H9 (cell line): ENCODE results near the gene CFAP100. TPM values are rescaled to one million over a fixed set of nuclear protein-coding genes. Genes with fewer than 3 reads are reported as not detected.

Experiments used
- DNase-seq: peaks from one replicate; pipeline ENCODE4 v3.0.0-alpha.2; 2017
- H2AFZ ChIP-seq: one replicate; pipeline ENCODE4 v1.6.1; 2013; ENCODE audit warnings: mild to moderate bottlenecking, low read length, control low read depth, moderate library complexity
- H2AK5ac ChIP-seq: 2 replicates; pipeline ENCODE4 v1.6.1; 2013; ENCODE audit warnings: low read length, control low read depth, mixed read lengths; ENCODE audit not compliant: insufficient read length
- H2BK120ac ChIP-seq: one replicate; pipeline ENCODE4 v1.6.1; 2013; ENCODE audit warnings: low read depth, mild to moderate bottlenecking, low read length, control low read depth, inconsistent platforms; ENCODE audit not compliant: poor library complexity, severe bottlenecking
- H2BK12ac ChIP-seq: 2 replicates; pipeline ENCODE4 v1.6.1; 2013; ENCODE audit warnings: low read length, control low read depth, mixed read lengths, low read depth; ENCODE audit not compliant: insufficient read length
- H2BK15ac ChIP-seq: 2 replicates; pipeline ENCODE4 v1.6.1; 2013; ENCODE audit warnings: low read depth, low read length, control low read depth
- H2BK20ac ChIP-seq: one replicate; pipeline ENCODE4 v1.6.1; 2013; ENCODE audit warnings: low read depth, mild to moderate bottlenecking, low read length, control low read depth, inconsistent platforms; ENCODE audit not compliant: poor library complexity, severe bottlenecking
- H2BK5ac ChIP-seq: 2 replicates; pipeline ENCODE4 v1.6.1; 2013; ENCODE audit warnings: low read length, control low read depth, mixed read lengths; ENCODE audit not compliant: insufficient read length
- H3K14ac ChIP-seq: 2 replicates; pipeline ENCODE4 v1.6.1; 2013; ENCODE audit warnings: low read length, control low read depth; ENCODE audit not compliant: insufficient read depth
- H3K18ac ChIP-seq: 2 replicates; pipeline ENCODE4 v1.6.1; 2013; ENCODE audit warnings: low read depth, mild to moderate bottlenecking, mixed read lengths, low read length, control low read depth; ENCODE audit not compliant: insufficient read length
- H3K23ac ChIP-seq: 2 replicates; pipeline ENCODE4 v1.6.1; 2013; ENCODE audit warnings: low read length, control low read depth, mixed read lengths, low read depth; ENCODE audit not compliant: insufficient read length
- H3K23me2 ChIP-seq: 2 replicates; pipeline ENCODE4 v1.6.1; 2013; ENCODE audit warnings: low read depth, mild to moderate bottlenecking, mixed read lengths, low read length, control low read depth; ENCODE audit not compliant: insufficient read length, poor library complexity, severe bottlenecking
- H3K27ac ChIP-seq: 2 replicates; pipeline ENCODE4 v1.5.1; 2013; ENCODE audit warnings: low read length, control low read depth, mixed read lengths, low read depth; ENCODE audit not compliant: insufficient read length
- H3K27me3 ChIP-seq: 2 replicates; pipeline ENCODE4 v1.6.1; 2013; ENCODE audit warnings: low read length, control low read depth, inconsistent platforms; ENCODE audit not compliant: insufficient read depth
- H3K4ac ChIP-seq: 2 replicates; pipeline ENCODE4 v1.6.1; 2013; ENCODE audit warnings: low read depth, mild to moderate bottlenecking, control low read depth, inconsistent platforms, low read length, moderate library complexity
- H3K4me1 ChIP-seq: 2 replicates; pipeline ENCODE4 v1.6.1; 2013; ENCODE audit warnings: low read length, control low read depth, inconsistent platforms; ENCODE audit not compliant: insufficient read depth
- H3K4me2 ChIP-seq: 2 replicates; pipeline ENCODE4 v1.6.1; 2013; ENCODE audit warnings: low read length, control low read depth, mixed read lengths; ENCODE audit not compliant: insufficient read length, insufficient read depth
- H3K56ac ChIP-seq: 2 replicates; pipeline ENCODE4 v1.6.1; 2013; ENCODE audit warnings: low read depth, mild to moderate bottlenecking, mixed read lengths, low read length, control low read depth; ENCODE audit not compliant: insufficient read length
- H3K79me1 ChIP-seq: 2 replicates; pipeline ENCODE4 v1.6.1; 2013; ENCODE audit warnings: low read depth, mild to moderate bottlenecking, moderate library complexity, low read length, control low read depth, inconsistent platforms; ENCODE audit not compliant: insufficient read depth, poor library complexity, severe bottlenecking
- H3K79me2 ChIP-seq: 2 replicates; pipeline ENCODE4 v1.6.1; 2013; ENCODE audit warnings: low read length, control low read depth, inconsistent platforms; ENCODE audit not compliant: insufficient read depth
- H3K9ac ChIP-seq: 2 replicates; pipeline ENCODE4 v1.6.1; 2013; ENCODE audit warnings: low read length, control low read depth, mixed read lengths; ENCODE audit not compliant: insufficient read length; ENCODE audit errors: extremely low read depth
- H3K9me3 ChIP-seq: one replicate; pipeline ENCODE4 v1.6.1; 2013; ENCODE audit warnings: low read depth, low read length, inconsistent platforms; ENCODE audit not compliant: control insufficient read depth
- H3T11ph ChIP-seq: one replicate; pipeline ENCODE4 v1.6.1; 2013; ENCODE audit warnings: mild to moderate bottlenecking, low read length, control low read depth, inconsistent platforms
- H4K20me1 ChIP-seq: one replicate; pipeline ENCODE4 v1.6.1; 2013; ENCODE audit not compliant: control insufficient read depth, insufficient read length, insufficient read depth
- H4K5ac ChIP-seq: 2 replicates; pipeline ENCODE4 v1.6.1; 2013; ENCODE audit warnings: low read depth, mild to moderate bottlenecking, mixed read lengths, low read length, control low read depth; ENCODE audit not compliant: insufficient read length
- H4K8ac ChIP-seq: replicated peaks from 2 replicates; pipeline ENCODE4 v1.6.1; 2013; ENCODE audit warnings: low read length, control low read depth, mixed read lengths, low read depth; ENCODE audit not compliant: insufficient read length
- H4K91ac ChIP-seq: 2 replicates; pipeline ENCODE4 v1.6.1; 2013; ENCODE audit warnings: low read depth, mild to moderate bottlenecking, moderate library complexity, mixed read lengths, low read length, control low read depth; ENCODE audit not compliant: insufficient read length
- H3K27ac Mint-ChIP-seq, 3 experiments: 2 replicates in 2 of 3; 3 replicates in 1 of 3; pipeline ENCODE4 v1.8.0; 2020 to 2021; ENCODE audit warnings: mixed read lengths in 3 of 3, mild to moderate bottlenecking in 1 of 3, moderate library complexity in 1 of 3
- H3K27me3 Mint-ChIP-seq: 2 replicates; pipeline ENCODE4 v1.8.0; 2021; ENCODE audit warnings: low read depth, mild to moderate bottlenecking, moderate library complexity, mixed read lengths
- H3K36me3 Mint-ChIP-seq, 3 experiments: 2 replicates in 2 of 3; 3 replicates in 1 of 3; pipeline ENCODE4 v1.8.0; 2020 to 2021; ENCODE audit warnings: low read depth in 3 of 3, mixed read lengths in 3 of 3; ENCODE audit not compliant: insufficient read depth in 1 of 3
- H3K4me1 Mint-ChIP-seq, 2 experiments: 2 replicates each; pipeline ENCODE4 v1.8.0; 2020; ENCODE audit warnings: mixed read lengths in 2 of 2
- H3K4me3 Mint-ChIP-seq, 2 experiments: 2 replicates in 1 of 2; 3 replicates in 1 of 2; pipeline ENCODE4 v1.8.0; 2020 to 2021; ENCODE audit warnings: mild to moderate bottlenecking in 2 of 2, mixed read lengths in 2 of 2, moderate library complexity in 1 of 2
- H3K9me3 Mint-ChIP-seq, 2 experiments: 2 replicates in 1 of 2; 3 replicates in 1 of 2; pipeline ENCODE4 v1.8.0; 2020; ENCODE audit warnings: mild to moderate bottlenecking in 2 of 2, mixed read lengths in 2 of 2, moderate library complexity in 1 of 2
- WGBS: extraction: QIAGEN DNeasy Blood & Tissue Kit; methylation state at CpG from one replicate; pipeline ENCODE4 v1.1.7; 2013; ENCODE audit warnings: missing lambda C conversion rate, low lambda C conversion rate, mixed read lengths; ENCODE audit not compliant: insufficient read length; ENCODE audit errors: extremely low coverage; 5-methylcytosine and 5-hydroxymethylcytosine counted together
- total RNA-seq: library from RNA; stranded (reverse); gene quantifications from 2 replicates; pipeline ENCODE4 v1.2.1, GENCODE V29; 2021
- TF ChIP-seq, protein P1 (sequence below): fragments of 200-600 bp; sonication (generic); conservative IDR thresholded peaks from 3 replicates; pipeline ENCODE4 v1.8.0; 2021; ENCODE audit warnings: antibody characterized with exemption, mild to moderate bottlenecking

CFAP100 gene
- total RNA-seq, 1 experiment from 2014 or later: 0.44 TPM

- no peak overlapping the region for H3K4me3 Mint-ChIP-seq
Observed at GRCh38 chr3:126381966-126382365, 12.7 kb upstream of the CFAP100 start.

More at GRCh38 chr3:126381966-126382365, 12.7 kb upstream of the CFAP100 start:
- Histone ChIP-seq H3K9ac (no peak overlapping the region), H3K56ac (no peak overlapping the region), H3K79me1 (no peaks in the 10 kb centered on the region), H3K27ac (no peak overlapping the region), H3K4me1 (peaks cover 3% of the 10 kb centered on the region), H3K9me3 (no peaks in the 10 kb centered on the region), H4K8ac (no peak overlapping the region), H2BK5ac (no peak overlapping the region), H3K27me3 (no peaks in the 10 kb centered on the region), H3K23ac (no peak overlapping the region), H3K4ac (no peak overlapping the region), H4K20me1 (no peaks in the 10 kb centered on the region), H4K5ac (no peak overlapping the region), H3K4me2 (no peak overlapping the region), H3K23me2 (no peaks in the 10 kb centered on the region), H2BK12ac (no peak overlapping the region), H2BK20ac (no peak overlapping the region), H3T11ph (no peak overlapping the region), H2BK120ac (no peak overlapping the region), H2AK5ac (no peak overlapping the region), H3K79me2 (no peaks in the 10 kb centered on the region), H2BK15ac (no peak overlapping the region), H3K14ac (no peak overlapping the region), H2AFZ (no peak overlapping the region), H3K18ac (no peak overlapping the region), H4K91ac (no peak overlapping the region)
- no peak overlapping the region; a peak in 1 of 7 replicates for H3K27ac Mint-ChIP-seq
- TF ChIP-seq, protein P1, sequence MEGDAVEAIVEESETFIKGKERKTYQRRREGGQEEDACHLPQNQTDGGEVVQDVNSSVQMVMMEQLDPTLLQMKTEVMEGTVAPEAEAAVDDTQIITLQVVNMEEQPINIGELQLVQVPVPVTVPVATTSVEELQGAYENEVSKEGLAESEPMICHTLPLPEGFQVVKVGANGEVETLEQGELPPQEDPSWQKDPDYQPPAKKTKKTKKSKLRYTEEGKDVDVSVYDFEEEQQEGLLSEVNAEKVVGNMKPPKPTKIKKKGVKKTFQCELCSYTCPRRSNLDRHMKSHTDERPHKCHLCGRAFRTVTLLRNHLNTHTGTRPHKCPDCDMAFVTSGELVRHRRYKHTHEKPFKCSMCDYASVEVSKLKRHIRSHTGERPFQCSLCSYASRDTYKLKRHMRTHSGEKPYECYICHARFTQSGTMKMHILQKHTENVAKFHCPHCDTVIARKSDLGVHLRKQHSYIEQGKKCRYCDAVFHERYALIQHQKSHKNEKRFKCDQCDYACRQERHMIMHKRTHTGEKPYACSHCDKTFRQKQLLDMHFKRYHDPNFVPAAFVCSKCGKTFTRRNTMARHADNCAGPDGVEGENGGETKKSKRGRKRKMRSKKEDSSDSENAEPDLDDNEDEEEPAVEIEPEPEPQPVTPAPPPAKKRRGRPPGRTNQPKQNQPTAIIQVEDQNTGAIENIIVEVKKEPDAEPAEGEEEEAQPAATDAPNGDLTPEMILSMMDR: no peak
- peaks cover 3 to 12% of the 10 kb centered on the region in 2 experiments; a peak in 4 of 5 replicates for H3K9me3 Mint-ChIP-seq
- no peak for DNase-seq
- peaks cover 14% of the 10 kb centered on the region for H3K27me3 Mint-ChIP-seq
- whole genome bisulfite sequencing: no CpG with 5 or more reads among the region's 2 CpGs
- H3K36me3 Mint-ChIP-seq: no peaks in the 10 kb centered on the region; a peak in 1 of 7 replicates
- peaks cover 18 to 20% of the 10 kb centered on the region in 2 experiments for H3K4me1 Mint-ChIP-seq
